Esophagus (tissue), 2 donors: ENCODE results near the gene MPHOSPH6. TPM values are rescaled to one million over a fixed set of nuclear protein-coding genes. Genes with fewer than 3 reads are reported as not detected.
"Not testable (repeated sequence)": the region's sequence is repeated elsewhere in the genome, so short reads cannot be mapped to it uniquely, and the experiment has no call there.

ENCODE experiments used
- H3K27ac ChIP-seq, 2 donors: one replicate each; pipeline ENCODE4 v1.5.1; 2013; ENCODE audit warnings: low read depth in 2 of 2, mild to moderate bottlenecking in 2 of 2, inconsistent platforms in 1 of 2, low read length in 1 of 2, moderate library complexity in 1 of 2
- H3K27me3 ChIP-seq, 2 donors: one replicate each; pipeline ENCODE4 v1.6.1; 2013; ENCODE audit warnings: low read length in 2 of 2, control low read depth in 1 of 2, mild to moderate bottlenecking in 1 of 2; ENCODE audit not compliant: insufficient read depth in 2 of 2, control insufficient read depth in 1 of 2
- H3K36me3 ChIP-seq, 2 donors: one replicate each; pipeline ENCODE4 v1.6.1; 2013; ENCODE audit warnings: low read length in 1 of 2; ENCODE audit not compliant: control insufficient read depth in 2 of 2, insufficient read depth in 2 of 2
- H3K4me1 ChIP-seq, 2 donors: one replicate each; pipeline ENCODE4 v1.6.1; 2013; ENCODE audit warnings: low read length in 1 of 2; ENCODE audit not compliant: control insufficient read depth in 2 of 2, insufficient read depth in 2 of 2
- H3K4me3 ChIP-seq, 2 donors: one replicate each; pipeline ENCODE4 v1.5.1; 2013; ENCODE audit warnings: low read length in 2 of 2, mild to moderate bottlenecking in 2 of 2, low read depth in 1 of 2, moderate library complexity in 1 of 2
- H3K9me3 ChIP-seq, 2 donors: one replicate each; pipeline ENCODE4 v1.6.1; 2013; ENCODE audit warnings: mild to moderate bottlenecking in 2 of 2, low read depth in 1 of 2, low read length in 1 of 2, moderate library complexity in 1 of 2; ENCODE audit not compliant: control insufficient read depth in 2 of 2, insufficient read depth in 1 of 2
- WGBS, 2 donors: extraction: QIAGEN DNeasy Blood & Tissue Kit; methylation state at CpG; one replicate each; pipeline ENCODE4 v1.1.7; 2013; 5-methylcytosine and 5-hydroxymethylcytosine counted together
- polyA plus RNA-seq, 2 donors: library from polyadenylated mRNA; stranded (reverse); fragments of 200-250 nt; gene quantifications; one replicate each; pipeline ENCODE4 v1.2.3, GENCODE V29; 2013
- donor health status: healthy with polysubstance abuse.
- donor health status: Bipolar disorder and iron deficiency.

The MPHOSPH6 gene
- polyA plus RNA-seq, 2 donors: 21.8 to 41.6 TPM

- not testable (repeated sequence) for H3K9me3 ChIP-seq, H3K4me1 ChIP-seq, H3K4me3 ChIP-seq, H3K27me3 ChIP-seq, H3K27ac ChIP-seq, H3K36me3 ChIP-seq
- 69 to 75% methylated on average over 3 of the region's 3 CpGs for WGBS, 2 donors
Measured at GRCh38 chr16:82109266-82109665, 60.8 kb downstream of the MPHOSPH6 start.

DNA sequence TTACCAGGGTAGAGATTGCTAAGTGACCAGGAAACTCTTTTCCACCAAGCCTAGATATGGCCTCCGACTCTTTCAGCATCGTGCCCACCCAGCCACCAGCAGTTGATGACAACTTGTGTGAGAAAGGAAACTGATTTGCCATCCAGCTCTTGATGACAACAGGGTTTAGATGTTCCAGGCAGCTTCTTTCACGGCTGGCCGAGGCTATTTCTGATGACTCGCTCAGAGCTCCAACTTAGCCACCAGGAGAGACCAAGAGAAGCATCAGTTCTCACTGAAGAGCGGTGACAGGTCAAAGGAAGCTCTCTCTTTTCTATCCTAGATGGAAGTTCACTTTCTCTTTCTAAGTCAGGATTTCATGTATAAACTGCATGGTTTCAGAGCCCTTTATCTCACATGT, 61.2 kb downstream of the MPHOSPH6 start:
- H3K9me3 ChIP-seq: no peaks in the 10 kb centered on the region
- H3K4me3 ChIP-seq: no peak overlapping the region
- no peaks in the 10 kb centered on the region for H3K36me3 ChIP-seq
- WGBS, 2 donors: 87 to 89% methylated on average over 6 of the region's 6 CpGs
- no peaks in the 10 kb centered on the region for H3K4me1 ChIP-seq
- no peaks in the 10 kb centered on the region for H3K27me3 ChIP-seq
- H3K27ac ChIP-seq: no peak overlapping the region

- H3K27ac ChIP-seq: no peak overlapping the region
- H3K4me1 ChIP-seq: no peaks in the 10 kb centered on the region
- peaks cover 0 to under 1% of the 10 kb centered on the region in 2 donors for H3K27me3 ChIP-seq
- no peaks in the 10 kb centered on the region for H3K9me3 ChIP-seq
- WGBS, 2 donors: 86 to 92% methylated on average over 2 of the region's 2 CpGs
- no peak overlapping the region for H3K4me3 ChIP-seq
- H3K36me3 ChIP-seq: no peaks in the 10 kb centered on the region
Measured at GRCh38 chr16:82108100-82108499, 61.9 kb downstream of the MPHOSPH6 start.

DNA sequence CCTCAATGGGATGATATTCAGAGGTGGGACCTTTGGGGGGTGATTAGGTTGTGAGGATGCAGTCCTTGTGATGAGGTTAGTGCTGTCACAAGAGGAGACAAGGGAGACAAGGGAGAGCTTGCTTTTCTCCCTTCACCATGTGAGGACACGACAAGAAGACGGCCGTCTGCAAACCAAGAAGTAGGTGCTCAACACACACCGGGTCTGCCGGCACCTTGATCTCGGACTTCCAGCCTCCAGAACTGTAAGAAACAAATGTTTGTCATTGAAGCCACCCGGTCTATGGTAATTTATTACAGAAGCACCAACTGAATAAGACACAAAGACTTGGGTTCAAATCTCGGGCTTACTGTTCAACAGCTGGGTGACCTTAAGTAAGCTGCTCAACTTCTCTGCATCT, 64.9 kb downstream of the MPHOSPH6 start:
- Histone ChIP-seq H3K36me3 (no peaks in the 10 kb centered on the region), H3K27me3 (peaks cover 0 to 5% of the 10 kb centered on the region in 2 donors), H3K4me3 (no peak overlapping the region), H3K4me1 (no peaks in the 10 kb centered on the region), H3K9me3 (no peaks in the 10 kb centered on the region), H3K27ac (no peak overlapping the region)
- WGBS, 2 donors: 94 to 97% methylated on average over 8 of the region's 8 CpGs

Other genes starting within 250 kb of the MPHOSPH6 start
- gene SDR42E1, start 158.8 kb downstream of the MPHOSPH6 start, polyA plus RNA-seq: 1 to 10 TPM; 2.3 to 3.6 TPM
- gene HSD17B2, start 135.0 kb downstream of the MPHOSPH6 start, polyA plus RNA-seq: 1 to 10 TPM; 1.0 to 9.5 TPM